GM23338 (cell line): Measurements from ENCODE around the gene CASTOR1. TPM values are rescaled to one million over a fixed set of nuclear protein-coding genes. Genes with fewer than 3 reads are reported as not detected.

Source experiments
- ATAC-seq: fragments of 200-7000 bp; cut with Tn5 transposase; 3 replicates; pipeline ENCODE4 v1.9.1; 2020
- DNase-seq: peaks from one replicate; pipeline ENCODE4 v3.0.0-alpha.2; 2015; ENCODE audit warnings: low spot score
- H2AFZ ChIP-seq: fragments of 200-600 bp; sonication (generic); 2 replicates; pipeline ENCODE4 v1.8.0; 2016; ENCODE audit warnings: antibody characterized with exemption, mild to moderate bottlenecking, moderate library complexity
- H3F3A ChIP-seq: fragments of 200-600 bp; sonication (generic); replicated peaks from 2 replicates; pipeline ENCODE4 v1.8.0; 2017; ENCODE audit warnings: antibody characterized with exemption, mixed run types, low read depth
- H3K27ac ChIP-seq: fragments of 200-600 bp; sonication (generic); 2 replicates; pipeline ENCODE4 v1.6.1; 2016; ENCODE audit warnings: low read depth
- H3K27me3 ChIP-seq: fragments of 200-600 bp; sonication (generic); 2 replicates; pipeline ENCODE4 v1.8.0; 2016; ENCODE audit warnings: mild to moderate bottlenecking, mixed run types, moderate library complexity; ENCODE audit not compliant: insufficient read depth
- H3K36me3 ChIP-seq: fragments of 200-600 bp; sonication (generic); 2 replicates; pipeline ENCODE4 v1.8.0; 2016; ENCODE audit warnings: mild to moderate bottlenecking; ENCODE audit not compliant: insufficient read depth
- H3K4me1 ChIP-seq: fragments of 200-600 bp; sonication (generic); 2 replicates; pipeline ENCODE4 v1.8.0; 2016; ENCODE audit warnings: mild to moderate bottlenecking, moderate library complexity; ENCODE audit not compliant: insufficient read depth
- H3K4me2 ChIP-seq: fragments of 200-600 bp; sonication (generic); 2 replicates; pipeline ENCODE4 v1.7.1; 2017; ENCODE audit warnings: mixed run types
- H3K4me3 ChIP-seq: fragments of 200-600 bp; sonication (generic); 2 replicates; pipeline ENCODE4 v1.6.1; 2016; ENCODE audit warnings: mixed run types
- H3K79me2 ChIP-seq: fragments of 200-600 bp; sonication (generic); replicated peaks from 2 replicates; pipeline ENCODE4 v1.8.0; 2017; ENCODE audit warnings: mild to moderate bottlenecking; ENCODE audit not compliant: insufficient read depth
- H3K9me2 ChIP-seq: fragments of 200-600 bp; sonication (generic); 2 replicates; pipeline ENCODE4 v1.8.0; 2017; ENCODE audit not compliant: insufficient read depth
- H4K20me1 ChIP-seq: fragments of 200-600 bp; sonication (generic); replicated peaks from 2 replicates; pipeline ENCODE4 v1.8.0; 2017; ENCODE audit warnings: mild to moderate bottlenecking; ENCODE audit not compliant: insufficient read depth
- H3K27ac Mint-ChIP-seq: 2 replicates; pipeline ENCODE4 v1.8.0; 2020; ENCODE audit warnings: inconsistent platforms, mild to moderate bottlenecking, moderate library complexity, mixed read lengths
- H3K27me3 Mint-ChIP-seq: 3 replicates; pipeline ENCODE4 v1.8.0; 2022; ENCODE audit warnings: low read depth, mild to moderate bottlenecking, moderate library complexity, mixed read lengths, inconsistent platforms; ENCODE audit not compliant: insufficient read depth, poor library complexity
- H3K36me3 Mint-ChIP-seq: 3 replicates; pipeline ENCODE4 v1.8.0; 2021; ENCODE audit warnings: low read depth, mild to moderate bottlenecking, inconsistent platforms, moderate library complexity, mixed read lengths
- H3K4me1 Mint-ChIP-seq: 3 replicates; pipeline ENCODE4 v1.8.0; 2020; ENCODE audit warnings: mild to moderate bottlenecking, inconsistent platforms, mixed read lengths
- H3K4me3 Mint-ChIP-seq: 3 replicates; pipeline ENCODE4 v1.8.0; 2021; ENCODE audit warnings: moderate library complexity, mild to moderate bottlenecking, inconsistent platforms, mixed read lengths
- H3K9me3 Mint-ChIP-seq: 3 replicates; pipeline ENCODE4 v1.8.0; 2020; ENCODE audit warnings: moderate library complexity, mild to moderate bottlenecking, inconsistent platforms, mixed read lengths
- CREB1 ChIP-seq: fragments of 250-450 bp; sonication (Bioruptor Pico); IDR thresholded peaks from 2 replicates; pipeline ENCODE4 v1.5.0; 2020; ENCODE audit warnings: low read depth, mild to moderate bottlenecking, moderate library complexity
- ETS1 ChIP-seq: IDR thresholded peaks from 2 replicates; pipeline ENCODE4 v1.6.1; 2016; ENCODE audit warnings: antibody characterized with exemption
- EZH2phosphoT487 ChIP-seq: fragments of 200-600 bp; sonication (generic); IDR thresholded peaks from one replicate; pipeline ENCODE4 v1.8.1; 2018; ENCODE audit warnings: antibody characterized with exemption; ENCODE audit not compliant: unreplicated experiment
- JUNB ChIP-seq: IDR thresholded peaks from one replicate; pipeline ENCODE4 v1.6.1; 2016; ENCODE audit warnings: antibody characterized with exemption; ENCODE audit not compliant: unreplicated experiment
- NANOG ChIP-seq: IDR thresholded peaks from 2 replicates; pipeline ENCODE4 v1.6.1; 2016; ENCODE audit warnings: antibody characterized with exemption, borderline replicate concordance
- STAT1 ChIP-seq: IDR thresholded peaks from one replicate; pipeline ENCODE4 v1.6.1; 2016; ENCODE audit warnings: antibody characterized with exemption; ENCODE audit not compliant: unreplicated experiment
- ZNF331 ChIP-seq: fragments of 250-450 bp; sonication (Bioruptor Pico); IDR thresholded peaks from 2 replicates; pipeline ENCODE4 v1.5.0; 2020; ENCODE audit warnings: low read depth, mild to moderate bottlenecking, moderate library complexity
- ZNF462 ChIP-seq: fragments of 250-450 bp; sonication (Bioruptor Pico); IDR thresholded peaks from 2 replicates; pipeline ENCODE4 v1.5.0; 2020; ENCODE audit warnings: mild to moderate bottlenecking, moderate library complexity
- polyA plus RNA-seq: library from polyadenylated mRNA; unstranded; fragments of >200 nt; fragmentation: Nextera tagmentation; extraction: Ambion mirVana; gene quantifications from 2 replicates; pipeline ENCODE4 v1.2.1, GENCODE V29; 2016
- total RNA-seq: library from RNA; depleted of rRNA; stranded (reverse); fragments of >200 nt; shearing (Covaris generic); gene quantifications from 2 replicates; pipeline ENCODE4 v1.2.3, GENCODE V29; 2014
- TF ChIP-seq, protein P1 (sequence below), 2 experiments: fragments of 200-600 bp in 1 of 2; sonication (generic) in 1 of 2; conservative IDR thresholded peaks; 2 replicates each; pipeline versions ENCODE4 v1.5.1 to v1.6.1; 2016 to 2017; ENCODE audit warnings: antibody characterized with exemption in 2 of 2, low read depth in 2 of 2, mild to moderate bottlenecking in 2 of 2, moderate library complexity in 1 of 2

The CASTOR1 gene
- total and polyA plus RNA-seq, 2 experiments from 2014 or later, result 11.3 to 23.2 TPM

DNA sequence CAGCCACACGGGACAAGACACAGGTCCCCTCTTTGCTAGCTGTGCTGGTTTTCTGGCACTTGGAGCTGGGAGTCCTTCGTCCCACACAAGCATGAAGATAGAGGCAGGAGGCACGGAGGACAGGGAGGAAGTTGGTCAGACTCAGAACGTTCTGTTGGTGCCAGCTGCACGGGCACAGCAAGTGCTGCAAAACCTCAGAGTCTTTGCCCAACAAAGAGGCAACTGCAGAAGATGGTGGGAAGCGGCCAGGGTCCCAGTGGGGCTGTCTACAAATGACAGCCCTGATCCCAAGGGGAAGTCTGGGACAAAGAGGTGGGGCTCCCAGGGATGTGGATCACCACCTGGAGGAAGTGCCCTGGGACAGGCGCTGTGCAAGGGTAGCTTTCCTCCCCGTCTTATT lies 13.3 kb downstream of the CASTOR1 start:
- Histone ChIP-seq H3K27me3 (no peaks in the 10 kb centered on the region), H3K4me3 (no peak overlapping the region), H2AFZ (peak overlapping the region; percentile 78; the same call in 1 of the 2 replicates), H3K27ac (no peak overlapping the region), H3K79me2 (no peaks in the 10 kb centered on the region), H3F3A (no peaks in the 10 kb centered on the region), H4K20me1 (no peaks in the 10 kb centered on the region), H3K36me3 (no peaks in the 10 kb centered on the region), H3K4me2 (no peak overlapping the region), H3K4me1 (0 out of 2 replicates have a peak, but pooled peaks cover 4% of the 10 kb centered on the region), H3K9me2 (no peaks in the 10 kb centered on the region)
- Mint-ChIP-seq H3K4me1 (peaks cover 9% of the 10 kb centered on the region), H3K9me3 (no peaks in the 10 kb centered on the region), H3K36me3 (no peaks in the 10 kb centered on the region), H3K27ac (no peak overlapping the region; the same call in 1 of the 2 replicates), H3K4me3 (no peak overlapping the region), H3K27me3 (peaks cover 22% of the 10 kb centered on the region)
- ATAC-seq (no peak), DNase-seq (no peak)
- TF ChIP-seq ZNF331 (CRISPR knock-in tag) (no peak), CREB1 (CRISPR knock-in tag) (no peak), STAT1 (no peak), ETS1 (no peak), ZNF462 (no peak)

GRCh38 chr22:30275625-30276024 lies 13.7 kb downstream of the CASTOR1 start:
- Mint-ChIP-seq H3K9me3 (no peaks in the 10 kb centered on the region), H3K4me1 (peaks cover 9% of the 10 kb centered on the region), H3K27me3 (peaks cover 24% of the 10 kb centered on the region), H3K36me3 (no peaks in the 10 kb centered on the region), H3K4me3 (no peak overlapping the region), H3K27ac (no peak overlapping the region)
- DNase-seq, result no peak
- H3K36me3 ChIP-seq, result no peaks in the 10 kb centered on the region
- H3K4me2 ChIP-seq, result no peak overlapping the region
- ATAC-seq, result peak; percentile 49
- 0 out of 2 replicates have a peak, but pooled peaks cover 4% of the 10 kb centered on the region for H3K4me1 ChIP-seq
- H3K79me2 ChIP-seq, result no peaks in the 10 kb centered on the region
- no peaks in the 10 kb centered on the region for H3F3A ChIP-seq
- H3K4me3 ChIP-seq, result no peak overlapping the region
- H3K27ac ChIP-seq, result no peak overlapping the region
- H3K27me3 ChIP-seq, result no peaks in the 10 kb centered on the region
- no peak for TF ChIP-seq ETS1
- TF ChIP-seq, protein P1, sequence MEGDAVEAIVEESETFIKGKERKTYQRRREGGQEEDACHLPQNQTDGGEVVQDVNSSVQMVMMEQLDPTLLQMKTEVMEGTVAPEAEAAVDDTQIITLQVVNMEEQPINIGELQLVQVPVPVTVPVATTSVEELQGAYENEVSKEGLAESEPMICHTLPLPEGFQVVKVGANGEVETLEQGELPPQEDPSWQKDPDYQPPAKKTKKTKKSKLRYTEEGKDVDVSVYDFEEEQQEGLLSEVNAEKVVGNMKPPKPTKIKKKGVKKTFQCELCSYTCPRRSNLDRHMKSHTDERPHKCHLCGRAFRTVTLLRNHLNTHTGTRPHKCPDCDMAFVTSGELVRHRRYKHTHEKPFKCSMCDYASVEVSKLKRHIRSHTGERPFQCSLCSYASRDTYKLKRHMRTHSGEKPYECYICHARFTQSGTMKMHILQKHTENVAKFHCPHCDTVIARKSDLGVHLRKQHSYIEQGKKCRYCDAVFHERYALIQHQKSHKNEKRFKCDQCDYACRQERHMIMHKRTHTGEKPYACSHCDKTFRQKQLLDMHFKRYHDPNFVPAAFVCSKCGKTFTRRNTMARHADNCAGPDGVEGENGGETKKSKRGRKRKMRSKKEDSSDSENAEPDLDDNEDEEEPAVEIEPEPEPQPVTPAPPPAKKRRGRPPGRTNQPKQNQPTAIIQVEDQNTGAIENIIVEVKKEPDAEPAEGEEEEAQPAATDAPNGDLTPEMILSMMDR (conservative IDR thresholded peaks at IDR 0.05; ENCODE audit: low read depth in 2 of 2), result no peak
- no peak for TF ChIP-seq JUNB
- TF ChIP-seq EZH2phosphoT487, result no peak
- TF ChIP-seq ZNF331 (CRISPR knock-in tag), result no peak
- no peak for TF ChIP-seq NANOG
- no peak for TF ChIP-seq CREB1 (CRISPR knock-in tag)
- no peaks in the 10 kb centered on the region for H4K20me1 ChIP-seq
- no peaks in the 10 kb centered on the region for H3K9me2 ChIP-seq
- peak overlapping the region; percentile 78; the same call in 1 of the 2 replicates for H2AFZ ChIP-seq
